Fibroblast of lung (primary cell): ENCODE measurements around the gene LDLRAD3. TPM values are rescaled to one million over a fixed set of nuclear protein-coding genes. Genes with fewer than 3 reads are reported as not detected.
"Not testable (repeated sequence)": the region's sequence is repeated elsewhere in the genome, so short reads cannot be mapped to it uniquely, and the experiment has no call there.

Experiments
- DNase-seq, 2 donors: peaks; one replicate each; pipeline versions ENCODE4 v3.0.0 to v3.0.0-alpha.2; 2010; ENCODE audit warnings: low read depth in 2 of 2
- H2AFZ ChIP-seq: 2 replicates; pipeline ENCODE4 v1.5.1; 2012; ENCODE audit warnings: low read length, control low read depth, inconsistent platforms
- H3K27ac ChIP-seq: 2 replicates; pipeline ENCODE4 v1.5.1; 2011; ENCODE audit warnings: low read length, control low read depth; ENCODE audit not compliant: insufficient read depth
- H3K27me3 ChIP-seq: 2 replicates; pipeline ENCODE4 v1.5.1; 2011; ENCODE audit warnings: mild to moderate bottlenecking, low read length; ENCODE audit not compliant: control insufficient read depth, insufficient read depth
- H3K36me3 ChIP-seq: 2 replicates; pipeline ENCODE4 v1.5.1; 2011; ENCODE audit warnings: low read length; ENCODE audit not compliant: control insufficient read depth, insufficient read depth
- H3K4me1 ChIP-seq: 2 replicates; pipeline ENCODE4 v1.5.1; 2011; ENCODE audit warnings: low read length; ENCODE audit not compliant: control insufficient read depth, insufficient read depth; ENCODE audit errors: extremely low read depth
- H3K4me2 ChIP-seq: 2 replicates; pipeline ENCODE4 v1.5.1; 2011; ENCODE audit warnings: low read length, control low read depth; ENCODE audit not compliant: insufficient read depth; ENCODE audit errors: extremely low read depth
- H3K4me3 ChIP-seq, 4 experiments: fragments of 200-600 bp in 1 of 4; sonication (generic) in 1 of 4; replicated peaks in 1 of 4; 2 replicates each; pipeline ENCODE4 v1.5.1; 2011 to 2016; ENCODE audit warnings: low read length in 4 of 4, low read depth in 3 of 4, mild to moderate bottlenecking in 3 of 4, control low read depth in 2 of 4, inconsistent platforms in 1 of 4, mixed read lengths in 1 of 4; ENCODE audit not compliant: insufficient read depth in 1 of 4; ENCODE audit errors: control extremely low read depth in 1 of 4
- H3K79me2 ChIP-seq: 2 replicates; pipeline ENCODE4 v1.5.1; 2012; ENCODE audit warnings: mild to moderate bottlenecking, low read length, inconsistent platforms; ENCODE audit not compliant: control insufficient read depth, insufficient read depth
- H3K9ac ChIP-seq: 2 replicates; pipeline ENCODE4 v1.5.1; 2011; ENCODE audit warnings: mild to moderate bottlenecking, low read length, control low read depth; ENCODE audit not compliant: insufficient read depth
- H3K9me3 ChIP-seq: 2 replicates; pipeline ENCODE4 v1.5.1; 2012; ENCODE audit warnings: low read depth, low read length; ENCODE audit not compliant: control insufficient read depth, insufficient read depth
- H4K20me1 ChIP-seq: 2 replicates; pipeline ENCODE4 v1.5.1; 2011; ENCODE audit warnings: low read length; ENCODE audit not compliant: control insufficient read depth, insufficient read depth; ENCODE audit errors: extremely low read depth
- EZH2 ChIP-seq: IDR thresholded peaks from 2 replicates; pipeline ENCODE4 v1.5.1; 2012; ENCODE audit warnings: low read length, control low read depth, mild to moderate bottlenecking; ENCODE audit errors: missing control alignments
- polyA plus RNA-seq, 2 donors: library from polyadenylated mRNA; depleted of rRNA in 1 of 2; stranded (reverse) in 1 of 2; unstranded in 1 of 2; fragments of >200 nt; gene quantifications; 2 replicates each; pipeline ENCODE4 v1.2.1, GENCODE V29; 2011 to 2012; ENCODE audit warnings: missing spikeins in 1 of 2
- total RNA-seq: library from RNA; depleted of rRNA; stranded (reverse); fragments of >200 nt; gene quantifications from 2 replicates; pipeline ENCODE4 v1.2.1, GENCODE V29; 2014
- TF ChIP-seq, protein P1 (sequence below), 2 donors: IDR thresholded peaks in 1 of 2; conservative IDR thresholded peaks in 1 of 2; 1 replicate in 1 of 2; 2 replicates in 1 of 2; pipeline ENCODE4 v1.5.1; 2011 to 2012; ENCODE audit warnings: low read length in 2 of 2, control low read depth in 1 of 2, inconsistent platforms in 1 of 2, low read depth in 1 of 2, mild to moderate bottlenecking in 1 of 2

LDLRAD3 gene
- total and polyA plus RNA-seq, 2 donors (not counting 1 experiment from before 2014, with no cell fraction given), result 3.8 to 7.8 TPM

DNA sequence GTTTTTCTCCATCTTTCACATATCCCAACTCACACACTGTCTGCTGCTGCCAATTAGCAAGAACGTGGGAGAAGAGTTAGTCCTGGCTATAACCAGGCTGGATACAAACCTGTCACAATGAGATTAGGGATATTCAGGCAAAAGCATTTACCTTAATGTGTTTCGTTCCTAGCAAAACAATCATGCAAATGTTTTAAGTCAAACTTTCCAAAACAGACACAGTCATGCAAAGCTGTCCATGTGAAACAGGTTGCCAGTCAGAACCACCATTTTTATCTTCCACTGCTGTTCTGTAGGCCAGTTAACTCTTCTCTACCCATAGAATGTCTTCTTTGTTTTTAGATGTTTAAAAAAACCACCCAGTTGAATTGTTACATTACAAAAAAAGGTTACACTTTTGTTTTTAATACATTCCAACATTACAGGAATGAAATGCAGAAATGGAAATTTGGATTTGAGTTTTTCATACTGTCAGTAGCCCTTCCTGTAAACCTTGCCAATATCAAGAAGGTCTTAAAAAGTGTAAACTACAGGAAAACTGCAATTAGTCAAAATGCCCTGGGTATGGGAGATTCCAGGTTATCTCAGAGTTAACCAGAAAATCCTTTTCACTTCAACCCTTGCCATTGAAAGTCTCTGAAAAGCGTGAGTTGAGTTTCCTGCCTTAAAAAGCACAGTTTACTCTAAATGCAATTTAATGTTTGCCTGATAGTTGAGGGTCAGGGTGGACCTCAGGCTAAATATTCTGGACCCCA lies 34.2 kb upstream of the LDLRAD3 start:
- H3K36me3 ChIP-seq, result no peaks in the 10 kb centered on the region
- no peak overlapping the region for H2AFZ ChIP-seq
- H3K9me3 ChIP-seq, result no peaks in the 10 kb centered on the region
- H3K27me3 ChIP-seq, result no peaks in the 10 kb centered on the region
- no peak for TF ChIP-seq EZH2
- TF ChIP-seq, protein P1, sequence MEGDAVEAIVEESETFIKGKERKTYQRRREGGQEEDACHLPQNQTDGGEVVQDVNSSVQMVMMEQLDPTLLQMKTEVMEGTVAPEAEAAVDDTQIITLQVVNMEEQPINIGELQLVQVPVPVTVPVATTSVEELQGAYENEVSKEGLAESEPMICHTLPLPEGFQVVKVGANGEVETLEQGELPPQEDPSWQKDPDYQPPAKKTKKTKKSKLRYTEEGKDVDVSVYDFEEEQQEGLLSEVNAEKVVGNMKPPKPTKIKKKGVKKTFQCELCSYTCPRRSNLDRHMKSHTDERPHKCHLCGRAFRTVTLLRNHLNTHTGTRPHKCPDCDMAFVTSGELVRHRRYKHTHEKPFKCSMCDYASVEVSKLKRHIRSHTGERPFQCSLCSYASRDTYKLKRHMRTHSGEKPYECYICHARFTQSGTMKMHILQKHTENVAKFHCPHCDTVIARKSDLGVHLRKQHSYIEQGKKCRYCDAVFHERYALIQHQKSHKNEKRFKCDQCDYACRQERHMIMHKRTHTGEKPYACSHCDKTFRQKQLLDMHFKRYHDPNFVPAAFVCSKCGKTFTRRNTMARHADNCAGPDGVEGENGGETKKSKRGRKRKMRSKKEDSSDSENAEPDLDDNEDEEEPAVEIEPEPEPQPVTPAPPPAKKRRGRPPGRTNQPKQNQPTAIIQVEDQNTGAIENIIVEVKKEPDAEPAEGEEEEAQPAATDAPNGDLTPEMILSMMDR (conservative IDR thresholded peaks at IDR 0.05 in 1 of 2, IDR thresholded peaks at IDR 0.05 in 1 of 2; ENCODE audit: low read depth in 1 of 2, low read length in 2 of 2), result no peak
- DNase-seq, result no peak
- no peaks in the 10 kb centered on the region for H3K4me1 ChIP-seq
- no peak overlapping the region for H3K4me3 ChIP-seq
- H3K79me2 ChIP-seq, result no peaks in the 10 kb centered on the region
- H3K27ac ChIP-seq, result no peak overlapping the region
- H3K9ac ChIP-seq, result no peak overlapping the region
- no peaks in the 10 kb centered on the region for H4K20me1 ChIP-seq
- H3K4me2 ChIP-seq, result no peak overlapping the region

DNA sequence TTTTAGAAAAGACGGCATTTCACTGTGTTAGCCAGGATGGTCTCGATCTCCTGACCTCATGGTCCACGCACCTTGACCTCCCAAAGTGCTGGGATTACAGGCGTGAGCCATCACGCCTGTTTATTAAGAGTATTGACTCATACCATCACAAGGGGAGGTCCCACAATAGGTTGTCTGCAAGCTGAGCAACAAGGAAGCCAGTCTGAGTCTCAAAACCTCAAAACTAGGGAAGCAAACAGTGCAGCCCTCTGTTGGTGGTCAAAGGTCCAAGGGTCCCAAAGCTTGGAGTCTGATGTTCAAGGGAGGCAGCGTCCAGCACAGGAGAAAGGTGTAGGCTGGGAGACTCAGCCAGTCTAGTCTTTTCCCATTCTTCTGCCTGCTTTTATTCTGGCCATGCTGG lies 32.8 kb upstream of the LDLRAD3 start:
- H4K20me1 ChIP-seq, result no peaks in the 10 kb centered on the region
- no peak overlapping the region for H3K9ac ChIP-seq
- no peak overlapping the region for H3K4me3 ChIP-seq
- DNase-seq, result no peak
- no peak overlapping the region for H3K4me2 ChIP-seq
- no peaks in the 10 kb centered on the region for H3K9me3 ChIP-seq
- H3K27me3 ChIP-seq, result no peaks in the 10 kb centered on the region
- no peak overlapping the region for H3K27ac ChIP-seq
- no peaks in the 10 kb centered on the region for H3K36me3 ChIP-seq
- H3K4me1 ChIP-seq, result no peaks in the 10 kb centered on the region
- H3K79me2 ChIP-seq, result no peaks in the 10 kb centered on the region
- no peak overlapping the region for H2AFZ ChIP-seq
- TF ChIP-seq EZH2, result no peak
- TF ChIP-seq, protein P1 (conservative IDR thresholded peaks at IDR 0.05 in 1 of 2, IDR thresholded peaks at IDR 0.05 in 1 of 2; ENCODE audit: low read depth in 1 of 2, low read length in 2 of 2), result peak in 1 of 2 donors; percentile 2

DNA sequence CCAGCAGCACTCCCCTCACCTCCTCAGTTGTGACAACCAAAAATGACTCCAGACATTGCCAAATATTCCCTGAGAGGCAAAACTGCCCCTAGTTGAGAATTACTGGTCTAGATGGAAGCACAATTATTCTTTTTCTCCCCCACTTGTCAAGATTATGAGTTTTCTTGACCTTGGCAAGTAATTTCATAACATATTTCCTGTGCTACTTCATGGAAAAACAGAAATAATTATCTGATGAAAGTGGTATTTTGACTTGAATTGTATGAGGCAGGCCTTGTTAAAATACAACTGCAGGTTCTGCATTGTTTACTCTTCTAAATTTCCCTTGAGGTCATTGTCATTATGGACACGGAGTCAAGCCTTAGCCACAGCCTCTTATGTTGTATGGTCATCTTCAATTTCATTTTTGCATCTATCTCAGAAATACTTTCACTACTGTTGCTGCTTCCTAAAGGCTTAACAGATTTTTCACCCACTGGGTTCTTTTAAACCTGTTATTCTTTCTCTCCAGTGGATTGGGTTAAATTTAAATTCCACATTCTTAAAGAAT lies 32.2 kb upstream of the LDLRAD3 start:
- TF ChIP-seq, protein P1 (conservative IDR thresholded peaks at IDR 0.05 in 1 of 2, IDR thresholded peaks at IDR 0.05 in 1 of 2; ENCODE audit: low read depth in 1 of 2, low read length in 2 of 2), result no peak
- no peak for TF ChIP-seq EZH2
- Histone ChIP-seq H2AFZ (no peak overlapping the region), H3K4me1 (no peaks in the 10 kb centered on the region), H3K27me3 (no peaks in the 10 kb centered on the region), H3K36me3 (no peaks in the 10 kb centered on the region), H4K20me1 (no peaks in the 10 kb centered on the region), H3K27ac (no peak overlapping the region), H3K79me2 (no peaks in the 10 kb centered on the region), H3K9ac (no peak overlapping the region), H3K4me3 (no peak overlapping the region), H3K4me2 (no peak overlapping the region), H3K9me3 (no peaks in the 10 kb centered on the region)
- DNase-seq, result no peak

DNA sequence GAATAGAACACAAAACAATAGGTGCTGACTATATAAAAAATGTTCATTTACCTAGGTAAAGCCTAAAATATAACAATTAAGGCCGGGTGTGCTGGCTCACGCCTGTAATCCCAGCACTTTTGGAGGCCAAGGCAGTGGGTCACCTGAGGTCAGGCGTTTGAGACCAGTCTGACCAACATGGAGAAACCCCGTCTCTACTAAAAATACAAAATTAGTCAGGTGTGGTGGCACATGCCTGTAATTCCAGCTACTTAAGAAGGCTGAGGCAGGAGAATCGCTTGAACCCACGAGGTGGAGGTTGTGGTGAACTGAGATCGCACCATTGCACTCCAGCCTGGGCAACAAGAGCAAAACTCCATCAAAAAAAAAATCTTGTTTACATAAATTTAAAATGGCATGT lies 31.4 kb upstream of the LDLRAD3 start:
- DNase-seq, H3K27me3 ChIP-seq, H3K27ac ChIP-seq, H3K36me3 ChIP-seq, H3K4me1 ChIP-seq, H4K20me1 ChIP-seq, H2AFZ ChIP-seq, H3K4me3 ChIP-seq, H3K79me2 ChIP-seq, H3K4me2 ChIP-seq, H3K9me3 ChIP-seq, H3K9ac ChIP-seq: not testable (repeated sequence)
